Chondrocyte (in vitro differentiated cells): ENCODE data around the gene RGS9. TPM values are rescaled to one million over a fixed set of nuclear protein-coding genes. Genes with fewer than 3 reads are reported as not detected.

Experiments used
- DNase-seq: peaks from one replicate; pipeline ENCODE4 v3.0.0; 2021; ENCODE audit warnings: mixed read lengths, low spot score
- H3K27ac Mint-ChIP-seq: one replicate; pipeline ENCODE4 v1.8.0; 2021; ENCODE audit warnings: mild to moderate bottlenecking, moderate library complexity, mixed read lengths; ENCODE audit not compliant: unreplicated experiment
- H3K27me3 Mint-ChIP-seq: 2 replicates; pipeline ENCODE4 v1.8.0; 2021; ENCODE audit warnings: low read depth, mixed read lengths
- H3K36me3 Mint-ChIP-seq: 2 replicates; pipeline ENCODE4 v1.8.0; 2021; ENCODE audit warnings: low read depth, mixed read lengths
- H3K4me1 Mint-ChIP-seq: 2 replicates; pipeline ENCODE4 v1.8.0; 2021; ENCODE audit warnings: low read depth, mild to moderate bottlenecking, mixed read lengths
- H3K4me3 Mint-ChIP-seq: one replicate; pipeline ENCODE4 v1.8.0; 2021; ENCODE audit warnings: mild to moderate bottlenecking, moderate library complexity, mixed read lengths; ENCODE audit not compliant: unreplicated experiment
- H3K9me3 Mint-ChIP-seq: 2 replicates; pipeline ENCODE4 v1.8.0; 2021; ENCODE audit warnings: low read depth, mixed read lengths
- total RNA-seq: library from RNA; stranded (reverse); gene quantifications from 3 replicates; pipeline ENCODE4 v1.2.1, GENCODE V29; 2021
- TF ChIP-seq, protein P1 (sequence below): fragments of 200-600 bp; sonication (generic); IDR thresholded peaks from 2 replicates; pipeline ENCODE4 v1.5.0; 2021; ENCODE audit warnings: antibody characterized with exemption, mild to moderate bottlenecking, moderate library complexity

Gene RGS9
- total RNA-seq, 1 donor from 2014 or later = 14.9 TPM

DNA sequence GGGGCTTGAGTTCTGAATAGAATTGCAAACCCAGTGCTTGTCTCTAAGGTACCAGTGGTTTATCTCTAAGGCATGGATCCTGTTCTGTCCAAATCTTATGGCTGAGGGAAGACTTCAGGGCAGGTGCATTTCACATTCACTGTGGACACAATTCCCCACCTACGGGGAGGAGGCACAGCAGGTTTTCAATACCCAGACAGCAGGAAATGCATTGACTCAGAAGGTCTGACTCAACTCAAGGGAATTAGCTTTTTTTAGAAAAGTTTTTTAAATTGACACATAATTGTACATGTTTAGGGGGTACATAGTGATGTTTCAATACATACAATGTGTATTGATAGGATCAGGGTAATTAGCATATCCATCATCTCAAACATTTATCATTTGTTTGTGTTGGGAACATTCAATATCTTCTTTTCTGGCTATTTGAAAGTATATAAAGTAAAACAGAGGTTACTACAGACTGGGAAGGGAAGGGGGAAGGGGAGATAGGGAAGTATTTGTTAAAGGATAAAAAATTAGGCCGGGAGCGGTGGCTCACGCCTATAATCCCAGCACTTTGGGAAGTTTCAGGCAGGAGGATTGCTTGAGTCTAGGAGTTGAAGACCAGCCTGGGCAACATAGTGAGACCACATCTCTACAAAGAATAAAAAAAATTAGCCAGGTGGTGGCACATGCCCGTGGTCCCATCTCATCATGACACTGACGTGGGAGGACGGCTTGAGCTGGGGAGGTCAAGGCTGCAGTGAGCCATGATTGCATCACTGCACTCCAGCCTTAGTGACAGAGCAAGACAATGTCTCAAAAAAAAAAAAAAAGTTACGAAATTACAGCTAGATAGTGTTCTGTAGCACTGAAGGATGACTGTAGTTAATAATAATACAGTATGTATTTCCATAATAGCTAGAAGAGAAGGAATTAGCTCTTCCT, 54.9 kb downstream of the RGS9 start:
- peaks cover 52% of the 10 kb centered on the region for H3K4me1 Mint-ChIP-seq
- TF ChIP-seq, protein P1, sequence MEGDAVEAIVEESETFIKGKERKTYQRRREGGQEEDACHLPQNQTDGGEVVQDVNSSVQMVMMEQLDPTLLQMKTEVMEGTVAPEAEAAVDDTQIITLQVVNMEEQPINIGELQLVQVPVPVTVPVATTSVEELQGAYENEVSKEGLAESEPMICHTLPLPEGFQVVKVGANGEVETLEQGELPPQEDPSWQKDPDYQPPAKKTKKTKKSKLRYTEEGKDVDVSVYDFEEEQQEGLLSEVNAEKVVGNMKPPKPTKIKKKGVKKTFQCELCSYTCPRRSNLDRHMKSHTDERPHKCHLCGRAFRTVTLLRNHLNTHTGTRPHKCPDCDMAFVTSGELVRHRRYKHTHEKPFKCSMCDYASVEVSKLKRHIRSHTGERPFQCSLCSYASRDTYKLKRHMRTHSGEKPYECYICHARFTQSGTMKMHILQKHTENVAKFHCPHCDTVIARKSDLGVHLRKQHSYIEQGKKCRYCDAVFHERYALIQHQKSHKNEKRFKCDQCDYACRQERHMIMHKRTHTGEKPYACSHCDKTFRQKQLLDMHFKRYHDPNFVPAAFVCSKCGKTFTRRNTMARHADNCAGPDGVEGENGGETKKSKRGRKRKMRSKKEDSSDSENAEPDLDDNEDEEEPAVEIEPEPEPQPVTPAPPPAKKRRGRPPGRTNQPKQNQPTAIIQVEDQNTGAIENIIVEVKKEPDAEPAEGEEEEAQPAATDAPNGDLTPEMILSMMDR = no peak
- H3K27me3 Mint-ChIP-seq = no peaks in the 10 kb centered on the region
- H3K4me3 Mint-ChIP-seq = no peak overlapping the region
- H3K36me3 Mint-ChIP-seq = no peaks in the 10 kb centered on the region
- peak overlapping the region; percentile 83 for H3K27ac Mint-ChIP-seq
- H3K9me3 Mint-ChIP-seq = no peaks in the 10 kb centered on the region
- DNase-seq = no peak

DNA sequence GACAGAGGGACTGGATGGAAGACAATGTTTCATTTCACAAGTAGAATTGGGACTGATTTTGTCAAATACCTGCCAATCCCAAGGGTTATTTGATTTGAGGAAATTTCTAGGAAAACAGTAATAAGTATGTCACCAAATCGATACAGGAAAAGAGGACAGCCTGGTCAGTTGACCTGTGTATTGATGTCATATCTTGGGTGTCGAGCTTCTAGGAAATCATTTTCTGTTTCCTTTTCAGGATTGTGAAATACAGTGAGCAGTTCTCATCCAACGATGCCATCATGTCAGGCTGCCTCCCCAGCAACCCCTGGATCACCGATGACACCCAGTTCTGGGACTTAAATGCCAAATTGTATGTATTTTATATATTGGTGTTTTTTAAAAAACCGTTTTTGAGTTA, 56.1 kb downstream of the RGS9 start:
- no peak for DNase-seq
- TF ChIP-seq, protein P1 = no peak
- H3K36me3 Mint-ChIP-seq = no peaks in the 10 kb centered on the region
- peaks cover 56% of the 10 kb centered on the region for H3K4me1 Mint-ChIP-seq
- no peaks in the 10 kb centered on the region for H3K27me3 Mint-ChIP-seq
- H3K9me3 Mint-ChIP-seq = no peaks in the 10 kb centered on the region
- peak overlapping the region; percentile 86 for H3K27ac Mint-ChIP-seq
- H3K4me3 Mint-ChIP-seq = no peak overlapping the region

DNA sequence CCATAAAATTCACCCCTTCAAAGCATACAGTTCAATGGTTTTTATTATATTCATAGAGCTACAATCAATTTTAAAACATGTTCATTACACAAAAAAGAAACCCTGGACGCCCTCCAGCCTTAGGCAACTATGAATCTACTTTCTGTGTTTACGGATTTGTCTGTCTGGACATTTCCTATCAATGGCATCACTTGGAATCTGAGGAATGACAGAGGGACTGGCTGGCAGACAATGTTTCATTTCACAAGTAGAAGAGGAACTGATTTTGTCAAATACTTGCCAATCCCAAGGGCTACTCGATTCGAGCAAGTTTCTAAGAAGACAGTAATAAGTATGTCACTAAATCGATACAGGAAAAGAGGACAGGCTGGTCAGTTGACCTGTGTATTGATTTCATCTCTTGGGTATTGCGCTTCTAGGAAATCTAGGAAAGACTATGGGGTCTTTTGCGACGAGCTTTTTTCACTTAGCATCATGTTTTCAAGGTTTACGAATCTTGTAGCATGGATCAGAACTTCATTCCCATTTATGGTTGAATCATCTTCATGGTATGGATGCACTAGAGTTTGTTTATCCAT, 56.6 kb downstream of the RGS9 start:
- TF ChIP-seq, protein P1 = no peak
- H3K4me3 Mint-ChIP-seq = peak overlapping the region; percentile 34
- H3K27ac Mint-ChIP-seq = peak overlapping the region; percentile 86
- no peak for DNase-seq
- H3K4me1 Mint-ChIP-seq = peaks cover 59% of the 10 kb centered on the region
- no peaks in the 10 kb centered on the region for H3K27me3 Mint-ChIP-seq
- H3K36me3 Mint-ChIP-seq = no peaks in the 10 kb centered on the region
- H3K9me3 Mint-ChIP-seq = no peaks in the 10 kb centered on the region

DNA sequence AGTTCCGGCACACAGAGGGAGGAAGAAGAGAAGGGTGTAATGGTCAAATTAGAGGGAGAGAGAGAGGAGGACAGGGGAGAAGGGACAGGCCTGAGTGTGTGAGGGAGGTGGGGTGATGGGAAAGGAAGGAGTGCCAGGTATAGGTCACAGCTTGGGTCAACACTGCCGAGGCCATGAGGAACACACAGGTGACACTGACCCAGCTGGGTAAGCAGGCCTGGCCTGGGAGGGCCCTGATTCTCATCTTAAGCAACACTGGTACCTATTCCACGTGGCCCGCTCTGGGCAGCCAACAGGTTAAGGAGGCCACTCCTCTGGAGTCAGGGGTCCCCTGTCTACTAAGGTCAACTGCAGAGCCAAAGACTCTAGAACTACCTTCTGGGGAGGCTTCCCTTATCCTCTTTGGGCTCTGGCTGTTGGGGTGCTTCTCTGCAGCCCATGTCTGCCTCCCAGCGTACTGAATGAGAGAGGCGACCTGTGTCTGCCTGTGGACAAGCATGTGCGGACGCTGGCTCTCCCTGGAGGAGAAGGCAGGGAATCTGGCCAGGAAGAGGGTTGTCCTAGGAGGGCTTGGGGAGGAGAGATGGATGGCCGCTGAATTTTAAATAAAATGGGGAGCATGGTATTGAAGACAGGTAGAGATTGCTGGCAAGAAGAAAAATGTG, 57.6 kb downstream of the RGS9 start:
- no peaks in the 10 kb centered on the region for H3K36me3 Mint-ChIP-seq
- DNase-seq = no peak
- H3K4me1 Mint-ChIP-seq = peaks cover 58% of the 10 kb centered on the region
- peak overlapping the region; percentile 86 for H3K27ac Mint-ChIP-seq
- H3K27me3 Mint-ChIP-seq = no peaks in the 10 kb centered on the region
- H3K4me3 Mint-ChIP-seq = no peak overlapping the region
- TF ChIP-seq, protein P1 = no peak
- H3K9me3 Mint-ChIP-seq = no peaks in the 10 kb centered on the region

DNA sequence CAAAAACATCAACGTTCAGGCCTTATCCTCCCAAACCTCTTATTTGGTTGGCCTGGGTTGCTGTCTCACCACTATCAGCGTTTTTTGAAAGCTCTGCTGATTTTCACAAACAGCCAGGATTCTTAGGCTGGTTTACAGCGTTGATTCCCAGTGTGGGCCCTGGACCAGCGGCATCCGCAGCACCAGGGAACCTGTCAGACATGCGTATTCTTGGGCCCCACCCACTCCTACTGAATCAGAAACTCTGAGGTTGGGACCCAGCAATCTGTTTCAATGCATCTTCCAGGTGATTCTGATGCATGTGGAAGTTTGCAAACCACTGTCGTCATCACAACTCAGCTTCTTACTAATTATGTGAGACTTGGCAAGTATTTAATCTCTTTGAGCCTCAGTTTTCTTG, 58.5 kb downstream of the RGS9 start:
- Mint-ChIP-seq H3K4me1 (peaks cover 49% of the 10 kb centered on the region), H3K27ac (no peak overlapping the region), H3K9me3 (no peaks in the 10 kb centered on the region), H3K4me3 (no peak overlapping the region), H3K27me3 (no peaks in the 10 kb centered on the region), H3K36me3 (no peaks in the 10 kb centered on the region)
- DNase-seq = no peak
- TF ChIP-seq, protein P1 = no peak
